GM19239 (cell line): ENCODE results near the gene PLCB1.
"Not testable (repeated sequence)": the region's sequence is repeated elsewhere in the genome, so short reads cannot be mapped to it uniquely, and the experiment has no call there.

Source experiments
- DNase-seq: peaks from one replicate; pipeline ENCODE4 v3.0.0; 2011; ENCODE audit warnings: low spot score; ENCODE audit not compliant: insufficient read length
- FAIRE-seq: peaks from 2 replicates; lab custom pipeline; 2011; peaks lifted over from hg19 to GRCh38; lab: Jason Lieb, UNC

PLCB1 gene

GRCh38 chr20:8457978-8458377 lies 325.9 kb downstream of the PLCB1 start:
- DNase-seq = no peak
- FAIRE-seq = no peak

GRCh38 chr20:8461186-8461585 lies 329.1 kb downstream of the PLCB1 start:
- no peak for FAIRE-seq
- no peak for DNase-seq

- no peak for FAIRE-seq
These were observed 332.3 kb downstream of the PLCB1 start for GRCh38 chr20:8464368-8464767.

DNA sequence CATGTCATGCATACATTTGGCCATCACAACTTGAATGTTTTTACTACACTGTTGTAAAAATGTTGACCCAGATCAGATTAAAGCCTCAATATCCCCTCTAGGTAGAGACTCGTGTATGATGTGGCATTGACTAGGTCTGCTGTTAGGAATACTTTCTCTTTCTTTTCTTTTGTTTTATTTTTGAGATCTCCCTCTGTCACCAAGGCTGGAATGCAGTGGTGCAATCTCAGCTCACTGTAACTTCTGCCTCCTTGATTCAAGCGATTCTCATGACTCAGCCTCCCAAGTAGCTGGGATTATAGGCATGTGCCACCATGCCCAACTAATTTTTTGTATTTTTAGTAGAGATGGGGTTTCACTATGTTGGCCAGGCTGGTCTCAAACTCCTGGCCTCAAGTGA lies 334.7 kb downstream of the PLCB1 start:
- FAIRE-seq, DNase-seq: not testable (repeated sequence)

More at GRCh38 chr20:8464368-8464767, 332.3 kb downstream of the PLCB1 start:
- DNase-seq = no peak

DNA sequence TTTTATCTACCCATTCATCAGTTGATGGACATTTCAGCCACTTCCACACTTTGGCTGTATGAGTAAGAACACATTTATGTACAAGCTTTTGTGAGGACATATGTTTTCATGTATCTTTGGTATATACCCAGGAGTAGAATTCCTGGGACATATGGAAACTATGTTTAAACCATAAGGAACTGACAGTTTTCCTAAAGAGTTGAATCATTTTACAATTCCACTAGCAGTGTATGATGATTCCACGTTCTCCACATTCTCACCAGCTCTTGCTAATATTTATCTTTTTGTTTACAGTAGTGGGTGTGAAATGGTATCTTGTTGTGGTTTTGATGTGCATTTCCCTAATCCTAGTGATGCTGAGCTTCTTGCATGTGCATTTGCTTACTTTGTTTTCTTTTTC lies 338.1 kb downstream of the PLCB1 start:
- no peak for FAIRE-seq
- DNase-seq = no peak

- no peak for FAIRE-seq
- no peak for DNase-seq
These were observed 339.4 kb downstream of the PLCB1 start for GRCh38 chr20:8471465-8471864.

- no peak for FAIRE-seq
- DNase-seq = no peak
These were observed 341.4 kb downstream of the PLCB1 start for GRCh38 chr20:8473459-8473858.

GRCh38 chr20:8474027-8474668 lies 342.1 kb downstream of the PLCB1 start:
- DNase-seq (no peak), FAIRE-seq (no peak)

GRCh38 chr20:8476021-8476420 lies 344.0 kb downstream of the PLCB1 start:
- FAIRE-seq (no peak), DNase-seq (no peak)

DNA sequence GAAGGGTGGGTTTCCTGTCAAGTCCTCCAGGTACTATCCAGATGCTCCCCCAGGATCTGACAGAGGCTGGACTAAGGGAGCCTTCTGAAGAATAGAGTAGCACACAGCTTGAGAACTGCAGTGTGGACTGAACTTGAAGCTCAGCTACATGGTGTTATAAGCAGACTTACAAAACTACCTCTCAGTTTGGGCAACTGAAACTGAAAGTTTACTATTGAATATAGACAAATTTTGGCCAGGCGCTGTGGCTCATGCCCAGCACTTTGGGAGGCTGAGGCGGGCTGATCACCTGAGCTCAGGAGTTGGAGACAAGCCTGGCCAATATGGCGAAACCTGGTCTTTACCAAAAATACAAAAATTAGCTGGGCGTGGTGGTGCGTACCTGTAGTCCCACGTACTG lies 348.5 kb downstream of the PLCB1 start:
- FAIRE-seq (no peak), DNase-seq (no peak)

DNA sequence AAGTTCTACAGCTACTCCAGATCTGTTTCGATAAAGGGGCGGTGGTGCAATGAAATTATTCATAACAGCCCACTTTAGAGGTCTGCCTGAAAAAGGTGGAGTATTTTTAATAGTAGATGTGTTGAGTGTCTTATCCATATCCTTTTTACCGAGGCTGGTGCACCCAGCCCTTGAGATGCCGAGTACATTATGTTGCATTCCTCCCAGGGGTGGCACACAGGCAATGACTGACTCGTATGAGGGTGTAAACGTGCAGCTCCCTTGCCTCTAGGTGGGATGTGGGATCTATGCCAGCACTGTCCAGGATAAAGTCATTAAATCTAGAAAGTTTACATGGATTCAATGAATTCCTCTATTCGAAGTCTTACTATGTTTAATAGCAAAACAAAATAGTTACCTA lies 355.6 kb downstream of the PLCB1 start:
- FAIRE-seq (no peak), DNase-seq (no peak)

DNA sequence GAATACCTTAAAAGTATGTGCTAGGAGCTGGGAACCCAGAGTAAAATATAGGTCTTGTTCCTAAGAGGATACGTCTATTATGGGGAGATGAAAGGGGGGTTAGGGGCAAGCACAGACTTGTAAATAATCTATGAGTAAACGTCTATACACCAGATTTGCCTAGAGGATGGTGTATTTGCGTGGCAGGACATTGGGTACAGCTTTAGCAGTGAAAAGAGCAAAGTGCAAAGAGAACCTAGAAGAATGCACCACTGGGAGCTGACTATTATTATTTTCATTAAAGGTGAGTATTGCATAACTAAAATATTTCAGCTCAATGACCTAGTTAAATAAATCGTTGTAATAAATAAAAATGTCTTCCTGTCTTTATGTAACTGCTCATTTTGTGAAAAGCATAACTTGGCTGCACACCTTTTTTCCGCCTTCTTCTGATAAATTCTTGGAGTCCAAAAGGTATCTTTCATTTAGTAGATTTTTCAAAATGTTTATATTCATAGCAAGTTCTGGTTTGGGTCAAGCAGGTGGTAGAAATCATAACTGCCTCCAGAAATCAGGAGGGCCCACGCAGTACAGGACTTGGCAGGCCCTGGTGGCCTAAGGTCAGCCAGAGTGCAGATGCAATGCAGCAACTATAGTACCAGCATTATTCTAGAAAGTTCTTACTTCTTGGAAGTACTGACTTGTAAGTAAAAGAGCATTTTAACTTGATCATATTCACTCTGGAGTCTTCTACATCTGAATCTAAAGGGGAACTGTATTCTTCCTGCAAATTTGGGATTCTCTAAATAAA lies 357.2 kb downstream of the PLCB1 start:
- DNase-seq = no peak
- no peak for FAIRE-seq

- DNase-seq = no peak
- FAIRE-seq = no peak
These were observed 358.2 kb downstream of the PLCB1 start for GRCh38 chr20:8490076-8490830.

DNA sequence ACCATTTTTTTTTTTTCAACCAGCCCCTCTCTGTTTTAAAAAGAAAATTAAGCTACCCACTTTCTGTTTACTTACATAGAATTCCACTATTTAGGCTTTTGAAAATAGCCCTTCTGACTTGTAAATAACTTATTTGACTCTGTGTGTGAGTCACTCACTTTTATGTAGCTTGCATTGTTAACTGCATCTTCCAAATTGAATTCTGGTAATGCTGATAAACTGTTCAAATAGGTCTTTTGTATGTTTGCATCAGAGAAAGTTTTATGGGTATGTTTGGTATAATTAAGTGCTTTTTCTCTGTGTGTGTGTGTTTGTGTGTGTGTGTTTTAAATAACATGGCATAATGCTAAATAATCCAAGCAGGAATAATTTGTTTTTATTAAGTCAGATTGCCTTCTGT lies 360.1 kb downstream of the PLCB1 start:
- no peak for DNase-seq
- FAIRE-seq = no peak

DNA sequence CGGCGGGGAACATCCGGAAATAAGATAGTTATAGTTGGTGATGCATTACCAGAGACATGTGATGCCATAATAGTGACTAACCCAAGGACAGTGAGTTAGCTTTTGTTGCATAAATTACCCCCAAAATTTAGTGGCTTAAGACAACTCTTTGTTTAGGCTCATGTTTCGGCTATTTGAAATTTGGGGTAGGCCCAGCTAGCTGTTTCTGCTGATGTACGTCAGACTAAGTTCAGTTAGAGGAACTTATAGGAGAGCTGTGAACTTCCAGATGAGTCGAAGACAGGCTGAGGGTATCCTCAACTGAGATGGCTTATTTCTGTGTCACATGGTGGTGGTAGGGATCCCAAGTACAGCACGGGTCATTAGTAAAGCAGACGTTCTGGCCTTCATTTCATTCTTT lies 366.5 kb downstream of the PLCB1 start:
- no peak for FAIRE-seq
- DNase-seq = no peak

DNA sequence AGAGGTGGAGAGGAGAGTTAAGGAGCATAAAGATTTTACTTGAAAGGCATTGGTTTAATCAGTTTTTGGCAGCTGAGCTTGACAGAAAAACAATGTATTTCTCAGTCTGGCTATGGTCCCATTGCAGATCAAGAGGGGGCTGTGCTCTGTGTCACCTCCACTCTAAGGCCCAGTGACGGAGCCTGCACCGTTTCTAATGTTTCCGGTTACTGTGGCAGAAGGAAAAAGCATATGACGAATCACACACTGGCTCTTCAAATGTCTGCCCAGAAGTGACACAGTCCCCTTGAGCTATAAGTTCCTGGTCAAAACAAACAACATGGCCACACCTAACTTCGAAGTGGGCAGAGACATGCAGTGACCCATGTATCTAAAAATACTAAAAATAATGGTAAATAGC lies 372.0 kb downstream of the PLCB1 start:
- FAIRE-seq = no peak

DNA sequence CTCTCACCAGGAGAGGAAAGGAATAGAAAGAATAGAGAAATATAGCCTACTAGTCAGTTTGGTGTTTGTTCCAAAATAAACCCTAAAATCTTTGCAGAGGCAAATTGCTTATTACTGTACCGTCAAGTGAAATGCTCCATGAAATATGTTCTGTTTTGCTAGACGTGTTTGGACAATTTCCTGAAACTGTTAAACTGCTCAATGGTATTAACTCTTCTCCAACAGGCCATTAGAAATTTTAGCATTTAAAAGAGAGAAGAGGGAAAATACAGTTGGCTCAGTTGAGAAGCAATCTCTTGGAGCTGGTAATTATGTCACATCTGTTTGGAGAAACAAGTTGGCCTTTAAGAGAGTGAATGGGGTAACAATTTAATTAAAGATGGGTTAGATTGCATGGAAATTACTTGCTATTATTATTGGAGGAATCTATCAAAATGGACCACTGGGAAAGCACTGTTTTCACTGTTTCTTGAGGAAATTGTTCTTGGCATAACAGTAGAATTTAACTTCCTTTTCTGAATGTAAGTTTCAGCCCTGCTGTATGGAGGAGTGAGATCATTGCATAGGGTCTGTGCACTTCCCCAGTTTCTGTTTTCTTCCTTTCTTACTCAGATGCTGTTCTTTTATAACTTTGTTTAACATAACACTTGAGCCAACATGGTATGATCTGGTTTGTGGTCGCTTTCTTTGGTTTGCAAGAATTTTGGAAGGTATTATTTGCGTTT lies 373.6 kb downstream of the PLCB1 start:
- DNase-seq (no peak), FAIRE-seq (no peak)

More for the DNA sequence above, 372.0 kb downstream of the PLCB1 start:
- no peak for DNase-seq

GRCh38 chr20:8507231-8507630 lies 375.2 kb downstream of the PLCB1 start:
- no peak for DNase-seq
- FAIRE-seq = no peak

- FAIRE-seq (no peak), DNase-seq (no peak)
These were observed 377.7 kb downstream of the PLCB1 start for GRCh38 chr20:8509809-8510208.

DNA sequence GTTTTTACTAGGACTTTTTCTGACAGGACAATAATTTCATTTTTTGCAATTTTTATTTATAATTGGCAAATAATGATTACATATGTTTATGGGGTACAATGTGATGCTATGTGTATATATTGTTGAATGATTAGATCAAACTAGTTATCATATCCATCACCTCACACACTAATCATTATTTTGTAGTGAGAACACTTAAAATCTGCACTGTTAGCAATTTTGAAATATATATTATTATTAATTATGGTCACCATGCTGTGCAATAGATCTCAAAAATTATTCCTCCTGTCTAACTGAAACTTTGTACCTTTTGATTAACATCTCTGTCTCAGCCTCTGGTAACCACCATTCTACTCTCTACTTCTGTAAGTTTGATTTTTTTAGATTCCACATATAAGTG lies 378.7 kb downstream of the PLCB1 start:
- no peak for FAIRE-seq

More for the DNA sequence above, 378.7 kb downstream of the PLCB1 start:
- no peak for DNase-seq
